Stimulated activated naive B cell treated with anti-CD40 and anti-IgM and Interleukin-4, amounts not matched to agents 10 μg/mL and 1 μg/mL and 100 μg/mL, for 72 hours (primary cell): ENCODE results near the gene HS2ST1.
"Not testable (repeated sequence)": the region's sequence is repeated elsewhere in the genome, so short reads cannot be mapped to it uniquely, and the experiment has no call there.

ENCODE experiments used
- ATAC-seq, 2 donors: fragments of 150-1000 bp; cut with Tn5 transposase; replicated peaks; 2 replicates each; pipeline ENCODE4 v1.10.0; 2021; ENCODE audit warnings: moderate library complexity in 1 of 2
- DNase-seq: peaks from one replicate; pipeline ENCODE4 v3.0.0; 2021
- H3K27ac Mint-ChIP-seq: one replicate; pipeline ENCODE4 v1.8.0; 2022; ENCODE audit warnings: mild to moderate bottlenecking, mixed read lengths
- H3K27me3 Mint-ChIP-seq, 2 donors: one replicate each; pipeline ENCODE4 v1.8.0; 2022; ENCODE audit warnings: mixed read lengths in 2 of 2
- H3K36me3 Mint-ChIP-seq, 2 donors: one replicate each; pipeline ENCODE4 v1.8.0; 2022; ENCODE audit warnings: mixed read lengths in 2 of 2, mild to moderate bottlenecking in 1 of 2
- H3K4me1 Mint-ChIP-seq, 2 donors: one replicate each; pipeline ENCODE4 v1.8.0; 2022; ENCODE audit warnings: mixed read lengths in 2 of 2, mild to moderate bottlenecking in 1 of 2
- H3K4me3 Mint-ChIP-seq, 2 donors: one replicate each; pipeline ENCODE4 v1.8.0; 2022; ENCODE audit warnings: mild to moderate bottlenecking in 2 of 2, mixed read lengths in 2 of 2, moderate library complexity in 1 of 2
- H3K9me3 Mint-ChIP-seq, 2 donors: one replicate each; pipeline ENCODE4 v1.8.0; 2022; ENCODE audit warnings: mixed read lengths in 2 of 2, mild to moderate bottlenecking in 1 of 2

The HS2ST1 gene

DNA sequence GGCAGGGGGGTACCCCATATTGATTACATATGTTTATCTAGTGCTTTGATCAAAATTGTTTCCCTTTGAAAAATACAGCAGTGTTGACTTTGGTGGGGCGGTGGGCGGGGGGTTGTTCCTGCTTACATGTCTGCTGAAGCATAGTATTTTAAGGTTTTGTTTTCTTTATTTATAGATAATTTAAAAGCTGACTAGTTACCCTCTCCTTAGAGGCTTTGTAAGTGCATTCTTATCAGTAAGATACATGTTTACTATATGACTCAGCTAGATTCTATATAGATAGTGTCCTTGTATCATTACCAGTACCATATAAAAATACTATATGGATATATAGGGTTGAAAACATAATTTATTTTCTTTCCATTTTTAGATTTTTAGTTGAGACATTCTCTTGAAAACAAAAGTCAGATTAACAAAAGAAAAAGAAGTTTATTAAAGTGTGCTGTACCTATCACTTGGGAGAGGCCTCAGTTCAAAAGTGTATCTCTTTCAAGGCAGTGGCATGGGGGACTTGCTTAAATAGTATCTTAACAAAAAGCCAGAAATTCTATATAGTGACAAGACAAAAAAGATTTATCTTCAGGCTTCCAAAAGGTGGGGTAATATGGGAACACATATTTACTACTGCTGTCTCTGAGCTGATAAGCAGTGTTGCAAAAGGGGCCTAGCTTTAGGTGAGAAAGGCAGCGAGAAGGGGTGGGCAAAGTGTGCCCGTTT lies 79.0 kb downstream of the HS2ST1 start:
- Mint-ChIP-seq H3K9me3 (peaks cover 0 to 1% of the 10 kb centered on the region in 2 donors), H3K4me1 (peaks cover 5% of the 10 kb centered on the region in 2 donors), H3K27ac (no peak overlapping the region), H3K36me3 (peaks cover 4 to 5% of the 10 kb centered on the region in 2 donors), H3K4me3 (no peak overlapping the region), H3K27me3 (no peaks in the 10 kb centered on the region)
- no peak for DNase-seq
- no peak for ATAC-seq

DNA sequence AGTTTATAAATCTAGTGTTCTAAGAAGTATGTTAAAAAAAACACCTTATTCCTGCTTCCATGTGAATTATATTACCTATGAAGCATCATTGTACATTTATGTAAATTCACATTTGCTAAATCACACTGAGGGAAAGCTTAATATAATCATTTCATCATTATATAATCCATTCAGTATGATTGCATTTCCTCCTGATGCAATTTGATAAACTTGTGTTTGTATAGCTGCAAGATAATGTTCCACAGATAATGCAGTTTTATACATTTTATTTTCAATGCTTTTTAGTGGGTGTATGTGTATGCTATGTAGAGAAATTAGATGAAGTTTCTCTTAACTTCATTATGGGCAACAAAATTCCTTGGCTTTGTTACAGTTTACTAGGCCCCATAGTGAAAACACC lies 79.6 kb downstream of the HS2ST1 start:
- Mint-ChIP-seq H3K4me1 (peaks cover 5 to 6% of the 10 kb centered on the region in 2 donors), H3K27ac (no peak overlapping the region), H3K9me3 (peaks cover 0 to 1% of the 10 kb centered on the region in 2 donors), H3K4me3 (no peak overlapping the region), H3K27me3 (no peaks in the 10 kb centered on the region), H3K36me3 (peaks cover 4 to 5% of the 10 kb centered on the region in 2 donors)
- DNase-seq (no peak), ATAC-seq (no peak)

DNA sequence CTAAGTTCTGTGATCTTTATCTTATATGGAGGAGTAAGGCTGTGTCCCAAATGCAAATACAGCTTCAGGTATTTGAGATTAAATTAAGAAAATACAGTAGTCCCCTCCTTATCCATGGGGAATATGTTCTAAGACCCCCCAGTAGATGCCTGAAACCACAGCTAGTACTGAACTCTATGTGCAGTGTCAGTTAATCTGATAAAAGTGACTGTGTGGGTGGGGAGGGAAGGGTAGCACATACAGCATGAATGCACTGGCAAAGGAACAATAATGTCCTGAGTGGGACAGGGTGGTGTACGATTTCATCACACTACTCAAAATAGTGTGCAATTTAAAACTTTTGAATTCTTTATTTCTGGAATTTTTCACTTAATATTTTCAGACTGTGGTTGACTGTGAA lies 83.1 kb downstream of the HS2ST1 start:
- DNase-seq (no peak), ATAC-seq (no peak)
- H3K4me1 Mint-ChIP-seq = peaks cover 6 to 10% of the 10 kb centered on the region in 2 donors
- H3K27me3 Mint-ChIP-seq = no peaks in the 10 kb centered on the region
- no peak overlapping the region for H3K27ac Mint-ChIP-seq
- H3K9me3 Mint-ChIP-seq = peaks cover 0 to 1% of the 10 kb centered on the region in 2 donors
- no peak overlapping the region for H3K4me3 Mint-ChIP-seq
- H3K36me3 Mint-ChIP-seq = peaks cover 4 to 6% of the 10 kb centered on the region in 2 donors

- H3K4me1 Mint-ChIP-seq = peaks cover 8 to 10% of the 10 kb centered on the region in 2 donors
- peaks cover 0 to 1% of the 10 kb centered on the region in 2 donors for H3K9me3 Mint-ChIP-seq
- ATAC-seq (no peak), DNase-seq (no peak)
- H3K36me3 Mint-ChIP-seq = peaks cover 6 to 8% of the 10 kb centered on the region in 2 donors
- H3K27ac Mint-ChIP-seq = no peak overlapping the region
- no peak overlapping the region for H3K4me3 Mint-ChIP-seq
- no peaks in the 10 kb centered on the region for H3K27me3 Mint-ChIP-seq
Observed at GRCh38 chr1:86998280-86998679, 83.8 kb downstream of the HS2ST1 start.

- no peaks in the 10 kb centered on the region for H3K27me3 Mint-ChIP-seq
- H3K4me1 Mint-ChIP-seq = peaks cover 8 to 10% of the 10 kb centered on the region in 2 donors
- DNase-seq = no peak
- peaks cover 0 to 1% of the 10 kb centered on the region in 2 donors for H3K9me3 Mint-ChIP-seq
- H3K27ac Mint-ChIP-seq = no peak overlapping the region
- H3K36me3 Mint-ChIP-seq = peaks cover 6 to 8% of the 10 kb centered on the region in 2 donors
- no peak for ATAC-seq
- H3K4me3 Mint-ChIP-seq = no peak overlapping the region
Observed at GRCh38 chr1:86998727-86999126, 84.3 kb downstream of the HS2ST1 start.

- Mint-ChIP-seq H3K27me3 (no peaks in the 10 kb centered on the region), H3K4me3 (no peak overlapping the region), H3K36me3 (peaks cover 6 to 8% of the 10 kb centered on the region in 2 donors), H3K9me3 (peaks cover 0 to 1% of the 10 kb centered on the region in 2 donors), H3K4me1 (peaks cover 5 to 6% of the 10 kb centered on the region in 2 donors), H3K27ac (no peak overlapping the region)
- DNase-seq = no peak
- no peak for ATAC-seq
Observed at GRCh38 chr1:87000460-87000859, 86.0 kb downstream of the HS2ST1 start.

DNA sequence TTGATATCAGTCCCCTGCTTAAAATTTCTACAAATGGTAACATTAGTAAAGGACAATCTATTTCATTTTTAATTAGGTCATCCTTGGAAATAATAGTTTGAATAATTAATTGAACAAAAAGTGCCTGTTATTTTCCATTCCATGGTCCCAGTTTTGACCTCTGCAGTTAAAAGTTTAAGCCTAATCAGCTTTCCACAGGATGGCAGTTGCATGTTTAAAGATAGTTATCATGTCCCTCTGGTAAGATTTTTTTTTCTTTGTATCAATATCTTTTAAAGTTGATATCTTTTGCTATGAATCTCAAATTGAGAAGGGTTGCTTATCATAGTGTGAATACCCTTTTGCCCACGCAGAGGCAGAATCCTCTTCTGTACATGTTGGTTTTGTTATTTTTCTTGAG lies 90.4 kb downstream of the HS2ST1 start:
- ATAC-seq (no peak), DNase-seq (no peak)
- Mint-ChIP-seq H3K36me3 (peaks cover 0 to 5% of the 10 kb centered on the region in 2 donors), H3K27me3 (no peaks in the 10 kb centered on the region), H3K9me3 (no peaks in the 10 kb centered on the region), H3K4me1 (peaks cover 0 to 3% of the 10 kb centered on the region in 2 donors), H3K27ac (no peak overlapping the region), H3K4me3 (no peak overlapping the region)

DNA sequence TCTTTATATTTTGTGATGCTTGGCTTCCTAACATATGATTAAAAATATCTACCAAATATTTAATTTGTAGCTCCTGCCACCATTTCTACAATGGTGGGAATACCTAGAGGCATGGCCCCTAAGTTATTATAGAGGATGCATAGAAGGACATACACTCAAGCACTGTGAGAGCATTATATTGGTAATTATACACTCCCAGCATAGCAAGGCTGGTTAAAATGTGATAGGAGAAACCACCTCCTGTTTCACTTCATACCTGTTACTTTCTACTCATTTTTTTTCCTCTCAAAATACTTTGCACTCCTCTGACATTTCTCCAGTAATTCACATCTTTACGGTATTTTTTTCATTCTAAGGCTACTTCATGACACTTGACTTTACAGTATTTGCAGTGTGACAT lies 92.9 kb downstream of the HS2ST1 start:
- H3K4me1 Mint-ChIP-seq = peaks cover 0 to 3% of the 10 kb centered on the region in 2 donors
- no peak overlapping the region for H3K4me3 Mint-ChIP-seq
- H3K36me3 Mint-ChIP-seq = peaks cover 6 to 13% of the 10 kb centered on the region in 2 donors
- no peak overlapping the region for H3K27ac Mint-ChIP-seq
- no peak for ATAC-seq
- H3K27me3 Mint-ChIP-seq = no peaks in the 10 kb centered on the region
- peaks cover 4 to 7% of the 10 kb centered on the region in 2 donors for H3K9me3 Mint-ChIP-seq
- DNase-seq = no peak

GRCh38 chr1:87013385-87013784 lies 99.0 kb downstream of the HS2ST1 start:
- DNase-seq = not testable (repeated sequence)
- peaks cover 17 to 19% of the 10 kb centered on the region in 2 donors for H3K9me3 Mint-ChIP-seq

DNA sequence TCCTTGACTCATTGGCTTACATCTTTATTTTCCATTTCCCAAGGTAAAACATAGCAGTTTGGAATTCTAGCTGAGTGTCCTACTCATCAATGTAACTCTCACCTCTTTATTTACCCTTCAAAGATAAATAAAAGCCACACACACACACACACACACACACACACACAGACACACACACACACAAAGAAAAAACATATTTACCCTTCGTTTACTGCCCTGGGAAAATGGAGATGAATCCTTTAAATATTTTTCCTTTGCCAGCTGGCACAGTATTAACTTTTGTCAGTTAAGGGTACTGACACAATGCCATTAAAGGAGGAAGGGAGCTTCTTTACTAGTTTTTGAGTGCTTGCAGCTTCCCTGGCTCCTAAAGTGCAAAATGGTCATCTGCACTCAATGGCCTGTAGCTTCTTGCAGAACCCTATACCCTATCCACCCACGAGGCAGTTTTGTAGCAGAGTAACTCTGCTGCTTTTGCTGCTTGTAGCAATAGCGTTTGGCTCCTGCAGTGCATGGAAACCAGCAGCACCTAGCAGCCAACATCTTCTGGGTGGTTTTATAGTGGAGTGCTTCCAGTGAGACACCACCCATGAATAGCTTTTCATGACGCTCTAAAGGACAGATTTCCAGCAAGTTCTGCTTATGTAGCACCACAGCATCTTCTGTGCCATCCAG lies 103.7 kb downstream of the HS2ST1 start:
- H3K36me3 Mint-ChIP-seq = peaks cover 15 to 16% of the 10 kb centered on the region in 2 donors
- H3K9me3 Mint-ChIP-seq = peaks cover 10 to 11% of the 10 kb centered on the region in 2 donors
- H3K27ac Mint-ChIP-seq = no peak overlapping the region
- no peaks in the 10 kb centered on the region for H3K27me3 Mint-ChIP-seq
- H3K4me1 Mint-ChIP-seq = peaks cover 2 to 18% of the 10 kb centered on the region in 2 donors
- no peak overlapping the region for H3K4me3 Mint-ChIP-seq
- ATAC-seq = no peak
- DNase-seq = no peak

More at GRCh38 chr1:87013385-87013784, 99.0 kb downstream of the HS2ST1 start:
- not testable (repeated sequence) for ATAC-seq, H3K27ac Mint-ChIP-seq, H3K27me3 Mint-ChIP-seq, H3K4me1 Mint-ChIP-seq, H3K4me3 Mint-ChIP-seq
- H3K36me3 Mint-ChIP-seq = peaks cover 29 to 31% of the 10 kb centered on the region in 2 donors

DNA sequence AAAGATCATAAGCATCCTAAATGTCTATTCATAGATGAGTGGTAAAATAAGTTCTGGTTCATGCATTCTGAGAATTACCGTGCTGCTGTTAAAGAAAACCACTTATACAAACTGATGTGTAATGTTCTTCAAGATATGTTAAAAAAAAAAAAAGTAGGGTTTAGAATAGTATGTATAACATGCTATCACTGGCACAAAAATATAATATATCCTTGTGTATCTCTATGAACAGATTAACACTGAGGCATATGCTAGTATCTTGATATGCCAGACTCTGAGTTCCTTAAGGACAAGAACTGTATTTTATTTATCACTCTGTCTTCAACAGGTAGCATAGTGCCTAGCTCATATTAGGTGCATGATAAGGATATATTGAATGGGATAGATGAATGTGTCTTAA lies 108.9 kb downstream of the HS2ST1 start:
- Mint-ChIP-seq H3K27me3 (no peaks in the 10 kb centered on the region), H3K9me3 (no peaks in the 10 kb centered on the region), H3K27ac (no peak overlapping the region), H3K36me3 (peaks cover 0 to 2% of the 10 kb centered on the region in 2 donors), H3K4me1 (peaks cover 6 to 19% of the 10 kb centered on the region in 2 donors), H3K4me3 (no peak overlapping the region)
- no peak for DNase-seq
- no peak for ATAC-seq

DNA sequence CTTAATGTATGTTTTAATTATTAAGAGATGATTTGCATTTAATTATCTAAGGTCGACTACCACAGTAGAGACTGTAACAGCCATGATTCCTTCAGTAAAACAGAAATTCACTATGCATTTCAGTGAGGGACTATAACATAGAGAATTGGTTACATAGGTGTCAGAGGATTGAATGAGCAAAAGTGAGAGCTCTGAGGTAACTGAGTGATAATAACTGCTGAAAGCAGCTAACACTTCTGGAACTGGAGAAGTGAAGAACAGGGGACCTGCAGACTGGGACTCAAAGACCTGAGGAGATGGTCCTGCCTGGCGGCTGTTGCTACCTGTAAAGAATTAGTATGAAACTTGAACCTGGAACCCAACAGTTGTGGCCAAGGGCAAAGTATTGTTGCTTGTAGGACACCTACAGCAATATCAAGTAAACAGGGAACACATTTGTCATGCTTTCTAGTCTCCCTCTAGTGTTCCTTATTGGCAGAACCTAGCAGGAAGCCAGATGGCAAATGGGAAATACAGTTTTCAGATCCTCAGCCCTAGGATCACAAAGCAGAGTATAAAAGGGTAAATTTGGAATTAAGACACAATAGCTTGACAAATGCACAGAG lies 110.6 kb downstream of the HS2ST1 start:
- no peaks in the 10 kb centered on the region for H3K9me3 Mint-ChIP-seq
- DNase-seq (no peak), ATAC-seq (no peak)
- H3K27ac Mint-ChIP-seq = peak overlapping the region; percentile 56
- peaks cover 0 to 2% of the 10 kb centered on the region in 2 donors for H3K36me3 Mint-ChIP-seq
- no peak overlapping the region for H3K4me3 Mint-ChIP-seq
- peaks cover 8 to 18% of the 10 kb centered on the region in 2 donors for H3K4me1 Mint-ChIP-seq
- H3K27me3 Mint-ChIP-seq = no peaks in the 10 kb centered on the region

GRCh38 chr1:87027561-87027960 lies 113.1 kb downstream of the HS2ST1 start:
- ATAC-seq, H3K4me3 Mint-ChIP-seq, DNase-seq, H3K27me3 Mint-ChIP-seq, H3K36me3 Mint-ChIP-seq, H3K9me3 Mint-ChIP-seq, H3K27ac Mint-ChIP-seq: not testable (repeated sequence)
- H3K4me1 Mint-ChIP-seq = peaks cover 8 to 10% of the 10 kb centered on the region in 2 donors

DNA sequence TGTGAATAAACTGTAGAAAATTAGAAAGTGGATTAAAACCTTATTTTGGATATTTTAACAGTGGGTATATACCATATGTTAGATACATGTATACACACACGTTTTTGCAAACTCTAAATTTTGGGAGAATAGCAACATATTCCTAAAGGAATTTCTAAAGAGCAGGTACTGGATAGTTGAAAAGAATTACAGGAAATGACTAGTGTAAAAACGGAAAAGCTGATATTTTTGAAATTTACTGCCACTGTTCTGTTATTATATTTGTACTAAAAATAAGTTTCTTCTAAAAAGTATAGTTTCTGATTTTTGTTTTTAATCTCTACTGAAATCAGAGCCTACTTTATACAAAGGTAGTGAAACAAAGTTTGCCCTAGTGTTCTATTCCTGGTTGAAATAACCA lies 114.1 kb downstream of the HS2ST1 start:
- H3K4me1 Mint-ChIP-seq = peaks cover 8 to 13% of the 10 kb centered on the region in 2 donors
- no peak overlapping the region for H3K27ac Mint-ChIP-seq
- H3K4me3 Mint-ChIP-seq = no peak overlapping the region
- H3K27me3 Mint-ChIP-seq = no peaks in the 10 kb centered on the region
- peaks cover 0 to 4% of the 10 kb centered on the region in 2 donors for H3K36me3 Mint-ChIP-seq
- no peak for ATAC-seq
- no peak for DNase-seq
- H3K9me3 Mint-ChIP-seq = peaks cover 0 to 2% of the 10 kb centered on the region in 2 donors
